WTC11 (cell line): ENCODE data around the gene RITA1. TPM values are rescaled to one million over a fixed set of nuclear protein-coding genes. Genes with fewer than 3 reads are reported as not detected.
A peak's percentile ranks its signal among the peaks of the same experiment; 100 is the strongest.

Source experiments
- ATAC-seq: fragments of 200-7000 bp; cut with Tn5 transposase; 2 replicates; pipeline ENCODE4 v1.10.0; 2021; ENCODE audit warnings: mild to moderate bottlenecking, moderate library complexity
- CTCF ChIA-PET: fragments of 300-600 bp; sonication (Branson Sonifier 250); formaldehyde crosslinking; loops from one replicate; lab custom pipeline; 2021; ENCODE audit warnings: antibody characterized with exemption; lab: Charles Lee
- POLR2A ChIA-PET: fragments of 350-600 bp; sonication (Branson Sonifier 250); formaldehyde crosslinking; loops from one replicate; lab custom pipeline; 2021; ENCODE audit warnings: antibody characterized with exemption; lab: Charles Lee
- DNase-seq: peaks from one replicate; pipeline ENCODE4 v3.0.0; 2021; ENCODE audit warnings: low spot score
- H3K27ac Mint-ChIP-seq: 2 replicates; pipeline ENCODE4 v1.8.0; 2021; ENCODE audit warnings: mixed read lengths
- H3K27me3 Mint-ChIP-seq: 2 replicates; pipeline ENCODE4 v1.8.0; 2021; ENCODE audit warnings: low read depth, mild to moderate bottlenecking, moderate library complexity, mixed read lengths
- H3K36me3 Mint-ChIP-seq: 2 replicates; pipeline ENCODE4 v1.8.0; 2021; ENCODE audit warnings: mixed read lengths
- H3K4me1 Mint-ChIP-seq: 2 replicates; pipeline ENCODE4 v1.8.0; 2022; ENCODE audit warnings: mixed read lengths
- H3K4me3 Mint-ChIP-seq: 2 replicates; pipeline ENCODE4 v1.8.0; 2021; ENCODE audit warnings: mild to moderate bottlenecking, moderate library complexity, mixed read lengths
- H3K9me3 Mint-ChIP-seq: 2 replicates; pipeline ENCODE4 v1.8.0; 2021; ENCODE audit warnings: mixed read lengths
- CBFB ChIP-seq: sonication (generic); formaldehyde crosslinking; IDR thresholded peaks from 2 replicates; pipeline ENCODE4 v1.8.1; 2022; ENCODE audit warnings: mild to moderate bottlenecking, low read depth, missing genetic modification reagents
- CREB1 ChIP-seq: sonication (generic); formaldehyde crosslinking; IDR thresholded peaks from 2 replicates; pipeline ENCODE4 v1.8.0; 2023; ENCODE audit warnings: mild to moderate bottlenecking, missing genetic modification reagents
- EMX1 ChIP-seq: fragments of 250-450 bp; sonication (Bioruptor Pico); IDR thresholded peaks from 2 replicates; pipeline ENCODE4 v1.8.0; 2021; ENCODE audit warnings: mild to moderate bottlenecking
- FOXK1 ChIP-seq: sonication (generic); formaldehyde crosslinking; IDR thresholded peaks from 2 replicates; pipeline ENCODE4 v1.8.0; 2022; ENCODE audit warnings: mild to moderate bottlenecking, moderate library complexity, missing genetic modification reagents
- GTF2I ChIP-seq: fragments of 250-450 bp; sonication (Bioruptor Pico); conservative IDR thresholded peaks from 2 replicates; pipeline ENCODE4 v1.4.0; 2021; ENCODE audit warnings: mild to moderate bottlenecking
- KAT7 ChIP-seq: sonication (generic); formaldehyde crosslinking; IDR thresholded peaks from 2 replicates; pipeline ENCODE4 v1.8.1; 2023; ENCODE audit warnings: missing genetic modification reagents, mild to moderate bottlenecking, borderline replicate concordance
- NFATC4 ChIP-seq: fragments of 250-450 bp; sonication (Bioruptor Pico); IDR thresholded peaks from 2 replicates; pipeline ENCODE4 v1.9.0; 2021; ENCODE audit warnings: mild to moderate bottlenecking
- OVOL2 ChIP-seq: fragments of 250-450 bp; sonication (Bioruptor Pico); IDR thresholded peaks from 2 replicates; pipeline ENCODE4 v1.9.0; 2021; ENCODE audit warnings: mild to moderate bottlenecking, borderline replicate concordance
- RORB ChIP-seq: fragments of 250-450 bp; sonication (Bioruptor Pico); IDR thresholded peaks from 2 replicates; pipeline ENCODE4 v1.9.0; 2021; ENCODE audit warnings: mild to moderate bottlenecking
- SP1 ChIP-seq: sonication (generic); formaldehyde crosslinking; conservative IDR thresholded peaks from 2 replicates; pipeline ENCODE4 v1.8.1; 2022; ENCODE audit warnings: missing genetic modification reagents
- TEAD1 ChIP-seq: sonication (generic); formaldehyde crosslinking; IDR thresholded peaks from 2 replicates; pipeline ENCODE4 v1.8.0; 2022; ENCODE audit warnings: mild to moderate bottlenecking, missing genetic modification reagents
- TEAD4 ChIP-seq: sonication (generic); formaldehyde crosslinking; IDR thresholded peaks from 2 replicates; pipeline ENCODE4 v1.8.0; 2022; ENCODE audit warnings: mild to moderate bottlenecking, missing genetic modification reagents
- ZBTB21 ChIP-seq: sonication (generic); formaldehyde crosslinking; IDR thresholded peaks from 2 replicates; pipeline ENCODE4 v1.8.1; 2023; ENCODE audit warnings: mild to moderate bottlenecking, missing genetic modification reagents, borderline replicate concordance
- ZNF232 ChIP-seq: sonication (generic); formaldehyde crosslinking; IDR thresholded peaks from 2 replicates; pipeline ENCODE4 v1.8.0; 2022; ENCODE audit warnings: mild to moderate bottlenecking, missing genetic modification reagents
- total RNA-seq: library from RNA; stranded (reverse); gene quantifications from 3 replicates; pipeline ENCODE4 v1.2.3, GENCODE V29; 2021
- TF ChIP-seq, protein P1 (sequence below): fragments of 200-600 bp; IDR thresholded peaks from 2 replicates; pipeline ENCODE4 v1.8.0; 2022; ENCODE audit warnings: antibody characterized with exemption
- TF ChIP-seq, protein P2 (sequence below): sonication (generic); formaldehyde crosslinking; IDR thresholded peaks from 2 replicates; pipeline ENCODE4 v1.8.1; 2022; ENCODE audit warnings: low read depth, mild to moderate bottlenecking, moderate library complexity, missing genetic modification reagents, borderline replicate concordance
- TF ChIP-seq, protein P3 (sequence below): fragments of 250-450 bp; sonication (Bioruptor Pico); IDR thresholded peaks from 2 replicates; pipeline ENCODE4 v2.1.2; 2022; ENCODE audit warnings: mild to moderate bottlenecking, moderate library complexity
- TF ChIP-seq, protein P4 (sequence below): fragments of 250-450 bp; sonication (Bioruptor Pico); IDR thresholded peaks from 2 replicates; pipeline ENCODE4 v1.8.0; 2021; ENCODE audit warnings: mild to moderate bottlenecking
- TF ChIP-seq, protein P5 (sequence below): sonication (generic); formaldehyde crosslinking; IDR thresholded peaks from 2 replicates; pipeline ENCODE4 v1.8.1; 2022; ENCODE audit warnings: mild to moderate bottlenecking, missing genetic modification reagents, moderate library complexity, borderline replicate concordance
- TF ChIP-seq, protein P6 (sequence below): sonication (generic); formaldehyde crosslinking; IDR thresholded peaks from 2 replicates; pipeline ENCODE4 v1.8.1; 2022; ENCODE audit warnings: missing genetic modification reagents, borderline replicate concordance

Gene RITA1
- total RNA-seq, 1 experiment from 2014 or later, result 29.3 TPM

DNA sequence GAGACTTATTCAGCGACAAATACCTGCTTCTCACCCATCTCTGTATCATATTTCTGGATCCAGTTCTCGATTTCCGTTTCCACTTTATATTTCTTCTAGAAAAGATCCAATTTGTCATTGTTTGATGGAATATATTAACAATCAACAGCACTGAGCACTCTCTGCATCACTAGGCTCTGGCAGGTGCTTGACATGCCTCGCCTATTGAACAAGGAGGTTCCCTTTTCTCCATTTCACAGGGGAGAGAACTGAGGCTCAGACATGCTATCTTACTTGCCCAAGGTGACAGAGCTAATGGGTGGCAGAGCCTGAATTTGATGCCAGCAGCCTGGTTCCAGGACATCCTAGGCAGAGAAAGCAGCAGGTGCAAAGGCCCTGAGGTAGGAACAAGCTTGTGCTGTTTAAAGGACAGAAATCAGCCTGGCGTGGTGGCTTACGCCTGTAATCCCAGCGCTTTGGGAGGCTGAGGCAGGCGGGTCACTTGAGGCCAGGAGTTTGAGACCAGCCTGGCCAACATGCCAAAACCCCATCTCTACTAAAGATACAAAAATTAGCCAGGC is 12.1 kb downstream of the RITA1 start:
- ChIA-PET CTCF (interaction anchor here (0.6 to 1.5 kb wide), 14 partner anchors 12 to 1616 kb away, joined by 3 to 16 read pairs (median 4); partner anchors contain the start of genes DDX54 and TPCN1), POLR2A (interaction anchor here (0.6 kb wide), 1 partner anchor 36 kb away, joined by 4 read pairs; no protein-coding TSS in a partner anchor)
- no peak for ATAC-seq

DNA sequence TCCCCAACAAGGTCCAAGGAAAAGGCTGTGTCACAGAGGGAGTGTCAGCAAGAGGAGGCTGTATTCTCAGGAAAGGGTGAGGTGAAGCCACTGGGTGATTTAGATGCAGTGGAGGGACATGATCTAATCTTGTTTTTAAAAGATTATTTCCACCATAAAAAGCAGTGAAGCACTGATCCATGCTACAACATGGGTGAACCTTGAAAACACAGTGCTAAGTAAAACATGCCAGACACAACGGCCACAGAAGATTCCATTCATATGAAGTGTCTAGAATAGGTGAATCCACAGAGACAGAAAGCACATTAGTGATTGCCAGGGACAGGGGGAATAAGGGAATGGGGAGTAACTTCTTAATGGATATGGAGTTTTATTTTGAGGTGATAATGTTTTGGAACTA is 12.8 kb downstream of the RITA1 start:
- POLR2A ChIA-PET, result no interaction called here
- TF ChIP-seq TEAD4 (CRISPR knock-in tag), result no peak
- TF ChIP-seq, protein P1, sequence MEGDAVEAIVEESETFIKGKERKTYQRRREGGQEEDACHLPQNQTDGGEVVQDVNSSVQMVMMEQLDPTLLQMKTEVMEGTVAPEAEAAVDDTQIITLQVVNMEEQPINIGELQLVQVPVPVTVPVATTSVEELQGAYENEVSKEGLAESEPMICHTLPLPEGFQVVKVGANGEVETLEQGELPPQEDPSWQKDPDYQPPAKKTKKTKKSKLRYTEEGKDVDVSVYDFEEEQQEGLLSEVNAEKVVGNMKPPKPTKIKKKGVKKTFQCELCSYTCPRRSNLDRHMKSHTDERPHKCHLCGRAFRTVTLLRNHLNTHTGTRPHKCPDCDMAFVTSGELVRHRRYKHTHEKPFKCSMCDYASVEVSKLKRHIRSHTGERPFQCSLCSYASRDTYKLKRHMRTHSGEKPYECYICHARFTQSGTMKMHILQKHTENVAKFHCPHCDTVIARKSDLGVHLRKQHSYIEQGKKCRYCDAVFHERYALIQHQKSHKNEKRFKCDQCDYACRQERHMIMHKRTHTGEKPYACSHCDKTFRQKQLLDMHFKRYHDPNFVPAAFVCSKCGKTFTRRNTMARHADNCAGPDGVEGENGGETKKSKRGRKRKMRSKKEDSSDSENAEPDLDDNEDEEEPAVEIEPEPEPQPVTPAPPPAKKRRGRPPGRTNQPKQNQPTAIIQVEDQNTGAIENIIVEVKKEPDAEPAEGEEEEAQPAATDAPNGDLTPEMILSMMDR, result no peak
- no peak for TF ChIP-seq FOXK1 (CRISPR knock-in tag)
- TF ChIP-seq, protein P2, sequence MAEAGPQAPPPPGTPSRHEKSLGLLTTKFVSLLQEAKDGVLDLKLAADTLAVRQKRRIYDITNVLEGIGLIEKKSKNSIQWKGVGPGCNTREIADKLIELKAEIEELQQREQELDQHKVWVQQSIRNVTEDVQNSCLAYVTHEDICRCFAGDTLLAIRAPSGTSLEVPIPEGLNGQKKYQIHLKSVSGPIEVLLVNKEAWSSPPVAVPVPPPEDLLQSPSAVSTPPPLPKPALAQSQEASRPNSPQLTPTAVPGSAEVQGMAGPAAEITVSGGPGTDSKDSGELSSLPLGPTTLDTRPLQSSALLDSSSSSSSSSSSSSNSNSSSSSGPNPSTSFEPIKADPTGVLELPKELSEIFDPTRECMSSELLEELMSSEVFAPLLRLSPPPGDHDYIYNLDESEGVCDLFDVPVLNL (CRISPR knock-in tag), result no peak
- TF ChIP-seq ZNF232 (CRISPR knock-in tag), result no peak
- no peak for TF ChIP-seq EMX1
- no peak for TF ChIP-seq GTF2I (CRISPR knock-in tag)
- TF ChIP-seq, protein P3, sequence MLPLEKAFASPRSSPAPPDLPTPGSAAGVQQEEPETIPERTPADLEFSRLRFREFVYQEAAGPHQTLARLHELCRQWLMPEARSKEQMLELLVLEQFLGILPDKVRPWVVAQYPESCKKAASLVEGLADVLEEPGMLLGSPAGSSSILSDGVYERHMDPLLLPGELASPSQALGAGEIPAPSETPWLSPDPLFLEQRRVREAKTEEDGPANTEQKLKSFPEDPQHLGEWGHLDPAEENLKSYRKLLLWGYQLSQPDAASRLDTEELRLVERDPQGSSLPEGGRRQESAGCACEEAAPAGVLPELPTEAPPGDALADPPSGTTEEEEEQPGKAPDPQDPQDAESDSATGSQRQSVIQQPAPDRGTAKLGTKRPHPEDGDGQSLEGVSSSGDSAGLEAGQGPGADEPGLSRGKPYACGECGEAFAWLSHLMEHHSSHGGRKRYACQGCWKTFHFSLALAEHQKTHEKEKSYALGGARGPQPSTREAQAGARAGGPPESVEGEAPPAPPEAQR (CRISPR knock-in tag), result no peak
- no peak for TF ChIP-seq NFATC4 (CRISPR knock-in tag)
- no peak for TF ChIP-seq OVOL2 (CRISPR knock-in tag)
- no peak for ATAC-seq
- Mint-ChIP-seq H3K4me1 (peaks cover 4% of the 10 kb centered on the region; the same call in 1 of the 2 replicates), H3K9me3 (no peaks in the 10 kb centered on the region), H3K4me3 (no peak overlapping the region), H3K27me3 (no peaks in the 10 kb centered on the region), H3K27ac (no peak overlapping the region), H3K36me3 (peaks cover 4% of the 10 kb centered on the region)
- no peak for DNase-seq
- CTCF ChIA-PET, result interaction anchor here (1.4 to 1.5 kb wide), 2 partner anchors 18 to 24 kb away, joined by 3 to 16 read pairs; partner anchors contain the start of gene TPCN1

More for the DNA sequence above, 12.1 kb downstream of the RITA1 start:
- no peak for DNase-seq
- no peak overlapping the region for H3K4me3 Mint-ChIP-seq
- no peaks in the 10 kb centered on the region for H3K27me3 Mint-ChIP-seq
- H3K27ac Mint-ChIP-seq, result no peak overlapping the region
- TF ChIP-seq GTF2I (CRISPR knock-in tag), result 0 out of 2 replicates have a peak, but pooled peaks have one; percentile 30
- no peak for TF ChIP-seq KAT7
- peaks cover 4% of the 10 kb centered on the region; the same call in 1 of the 2 replicates for H3K4me1 Mint-ChIP-seq
- H3K9me3 Mint-ChIP-seq, result no peaks in the 10 kb centered on the region
- peaks cover 4% of the 10 kb centered on the region for H3K36me3 Mint-ChIP-seq

DNA sequence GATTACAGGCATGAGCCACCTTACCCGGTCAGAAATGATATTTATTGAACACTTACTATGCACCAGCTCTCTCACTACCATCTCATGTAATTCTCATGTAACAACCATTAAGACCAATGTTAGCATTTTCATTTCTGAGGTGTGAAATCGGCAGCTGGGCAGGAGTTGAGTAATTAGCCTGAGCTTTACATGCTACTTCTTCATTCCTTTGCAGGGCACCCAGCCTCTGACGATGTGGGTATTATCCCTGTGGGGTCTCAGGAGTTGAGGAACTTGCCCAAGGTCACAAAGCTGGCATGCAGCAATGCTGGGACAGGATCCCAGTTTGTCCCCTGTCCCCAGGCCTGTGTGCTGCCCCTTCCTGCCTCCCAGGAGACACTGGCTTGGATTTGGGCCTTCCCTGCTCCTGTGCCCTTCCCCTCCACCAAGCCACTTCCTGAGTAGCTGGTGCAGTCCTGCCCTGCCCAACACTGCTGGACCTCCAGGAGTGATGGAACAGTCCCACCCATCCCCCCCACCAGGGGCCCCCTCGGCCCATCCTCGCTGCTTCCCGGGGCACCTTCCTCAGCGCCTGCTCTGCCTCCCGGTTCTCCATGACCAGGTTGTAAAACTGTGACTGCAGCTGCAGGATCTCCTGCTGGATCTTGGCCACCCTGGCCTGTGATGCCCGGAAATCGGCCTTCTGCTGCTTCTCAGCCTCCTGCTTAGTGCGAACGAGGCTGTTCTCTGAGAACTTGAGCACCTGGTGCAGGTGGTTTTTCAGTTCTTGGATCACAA is 14.7 kb downstream of the RITA1 start:
- Mint-ChIP-seq H3K27me3 (no peaks in the 10 kb centered on the region), H3K9me3 (no peaks in the 10 kb centered on the region), H3K4me3 (no peak overlapping the region), H3K4me1 (peaks cover 4% of the 10 kb centered on the region; the same call in 1 of the 2 replicates), H3K36me3 (no peaks in the 10 kb centered on the region)
- ATAC-seq (no peak), DNase-seq (no peak)
- CTCF ChIA-PET, result no interaction called here
- TF ChIP-seq, protein P4, sequence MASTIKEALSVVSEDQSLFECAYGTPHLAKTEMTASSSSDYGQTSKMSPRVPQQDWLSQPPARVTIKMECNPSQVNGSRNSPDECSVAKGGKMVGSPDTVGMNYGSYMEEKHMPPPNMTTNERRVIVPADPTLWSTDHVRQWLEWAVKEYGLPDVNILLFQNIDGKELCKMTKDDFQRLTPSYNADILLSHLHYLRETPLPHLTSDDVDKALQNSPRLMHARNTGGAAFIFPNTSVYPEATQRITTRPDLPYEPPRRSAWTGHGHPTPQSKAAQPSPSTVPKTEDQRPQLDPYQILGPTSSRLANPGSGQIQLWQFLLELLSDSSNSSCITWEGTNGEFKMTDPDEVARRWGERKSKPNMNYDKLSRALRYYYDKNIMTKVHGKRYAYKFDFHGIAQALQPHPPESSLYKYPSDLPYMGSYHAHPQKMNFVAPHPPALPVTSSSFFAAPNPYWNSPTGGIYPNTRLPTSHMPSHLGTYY, result no peak
- TF ChIP-seq, protein P2 (CRISPR knock-in tag), result no peak
- no peak for TF ChIP-seq CREB1 (CRISPR knock-in tag)
- TF ChIP-seq ZBTB21 (CRISPR knock-in tag), result no peak
- TF ChIP-seq, protein P5, sequence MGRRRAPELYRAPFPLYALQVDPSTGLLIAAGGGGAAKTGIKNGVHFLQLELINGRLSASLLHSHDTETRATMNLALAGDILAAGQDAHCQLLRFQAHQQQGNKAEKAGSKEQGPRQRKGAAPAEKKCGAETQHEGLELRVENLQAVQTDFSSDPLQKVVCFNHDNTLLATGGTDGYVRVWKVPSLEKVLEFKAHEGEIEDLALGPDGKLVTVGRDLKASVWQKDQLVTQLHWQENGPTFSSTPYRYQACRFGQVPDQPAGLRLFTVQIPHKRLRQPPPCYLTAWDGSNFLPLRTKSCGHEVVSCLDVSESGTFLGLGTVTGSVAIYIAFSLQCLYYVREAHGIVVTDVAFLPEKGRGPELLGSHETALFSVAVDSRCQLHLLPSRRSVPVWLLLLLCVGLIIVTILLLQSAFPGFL (CRISPR knock-in tag), result no peak
- TF ChIP-seq SP1 (CRISPR knock-in tag), result no peak
- no peak for TF ChIP-seq CBFB (CRISPR knock-in tag)
- TF ChIP-seq, protein P6, sequence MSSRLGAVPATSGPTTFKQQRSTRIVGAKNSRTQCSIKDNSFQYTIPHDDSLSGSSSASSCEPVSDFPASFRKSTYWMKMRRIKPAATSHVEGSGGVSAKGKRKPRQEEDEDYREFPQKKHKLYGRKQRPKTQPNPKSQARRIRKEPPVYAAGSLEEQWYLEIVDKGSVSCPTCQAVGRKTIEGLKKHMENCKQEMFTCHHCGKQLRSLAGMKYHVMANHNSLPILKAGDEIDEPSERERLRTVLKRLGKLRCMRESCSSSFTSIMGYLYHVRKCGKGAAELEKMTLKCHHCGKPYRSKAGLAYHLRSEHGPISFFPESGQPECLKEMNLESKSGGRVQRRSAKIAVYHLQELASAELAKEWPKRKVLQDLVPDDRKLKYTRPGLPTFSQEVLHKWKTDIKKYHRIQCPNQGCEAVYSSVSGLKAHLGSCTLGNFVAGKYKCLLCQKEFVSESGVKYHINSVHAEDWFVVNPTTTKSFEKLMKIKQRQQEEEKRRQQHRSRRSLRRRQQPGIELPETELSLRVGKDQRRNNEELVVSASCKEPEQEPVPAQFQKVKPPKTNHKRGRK (CRISPR knock-in tag), result no peak
- TF ChIP-seq RORB (CRISPR knock-in tag), result no peak
- TF ChIP-seq TEAD1, result no peak
- TF ChIP-seq, all 79 proteins: peak for 0
- H3K27ac Mint-ChIP-seq, result no peak overlapping the region
- POLR2A ChIA-PET, result no interaction called here
